Fibroblast of pulmonary artery (primary cell): ENCODE data around the gene GCKR.

Experiments used
- DNase-seq: peaks from one replicate; pipeline ENCODE4 v3.0.0-alpha.2; 2010; ENCODE audit warnings: low read depth
- H3K4me3 ChIP-seq: replicated peaks from 2 replicates; pipeline ENCODE4 v1.5.1; 2011; ENCODE audit warnings: low read depth, mild to moderate bottlenecking, control low read depth, low read length, moderate library complexity
- CTCF ChIP-seq: IDR thresholded peaks from 2 replicates; pipeline ENCODE4 v1.5.1; 2011; ENCODE audit warnings: mild to moderate bottlenecking, control low read depth, low read length, inconsistent platforms; ENCODE audit errors: missing control alignments

Gene GCKR

GRCh38 chr2:27566628-27567027, 70.0 kb downstream of the GCKR start:
- peak; percentile 45 for DNase-seq
- no peak overlapping the region for H3K4me3 ChIP-seq
- TF ChIP-seq CTCF: no peak

GRCh38 chr2:27569398-27569797, 72.8 kb downstream of the GCKR start:
- no peak for TF ChIP-seq CTCF
- no peak for DNase-seq
- no peak overlapping the region for H3K4me3 ChIP-seq

GRCh38 chr2:27571197-27571596, 74.6 kb downstream of the GCKR start:
- DNase-seq: no peak
- H3K4me3 ChIP-seq: no peak overlapping the region
- TF ChIP-seq CTCF: no peak

- H3K4me3 ChIP-seq: no peak overlapping the region
- TF ChIP-seq CTCF: no peak
- no peak for DNase-seq
Observed at GRCh38 chr2:27571681-27572080, 75.0 kb downstream of the GCKR start.

- no peak overlapping the region for H3K4me3 ChIP-seq
- TF ChIP-seq CTCF: no peak
- no peak for DNase-seq
Observed at GRCh38 chr2:27572439-27572838, 75.8 kb downstream of the GCKR start.

GRCh38 chr2:27572998-27573429, 76.4 kb downstream of the GCKR start:
- no peak for TF ChIP-seq CTCF
- DNase-seq: no peak

More at GRCh38 chr2:27572998-27573429, 76.4 kb downstream of the GCKR start:
- no peak overlapping the region for H3K4me3 ChIP-seq
